ENCODE data around the gene RIPOR3. TPM values are rescaled to one million over a fixed set of nuclear protein-coding genes. Genes with fewer than 3 reads are reported as not detected.

RIPOR3 gene
- polyA plus RNA-seq, 2 of the 4 experiments (the other 2 are of a cell fraction), result 0.03 to 0.06 TPM

- Histone ChIP-seq H3K4me2 (no peak overlapping the region), H3K4me1 (peaks cover 45% of the 10 kb centered on the region), H3K4me3 (no peak overlapping the region), H3K27ac (no peak overlapping the region; a peak in 1 of 6 replicates), H3K9me3 (no peaks in the 10 kb centered on the region)
- CTCF ChIA-PET, result interaction anchor here (1.6 to 14.1 kb wide), 2 partner anchors 11 to 445 kb away, joined by 4 to 171 read pairs; no protein-coding TSS in a partner anchor
- TF ChIP-seq CHD4 (IDR thresholded peaks at IDR 0.05; ENCODE audit: borderline replicate concordance) (no peak), RFX5 (IDR thresholded peaks at IDR 0.05) (no peak), CEBPB (IDR thresholded peaks at IDR 0.05) (no peak), HOXB13 (CRISPR knock-in tag; IDR thresholded peaks at IDR 0.05; ENCODE audit: low read depth) (no peak), ZSCAN20 (CRISPR knock-in tag; IDR thresholded peaks at IDR 0.05) (no peak), HDAC2 (IDR thresholded peaks at IDR 0.05) (no peak), REST (IDR thresholded peaks at IDR 0.05) (no peak), FOSB (CRISPR knock-in tag; IDR thresholded peaks at IDR 0.05) (no peak), TP53 (CRISPR knock-in tag; IDR thresholded peaks at IDR 0.05) (no peak), HOXB5 (CRISPR knock-in tag; IDR thresholded peaks at IDR 0.05) (no peak), JUN (IDR thresholded peaks at IDR 0.05) (no peak), ATOH8 (CRISPR knock-in tag; IDR thresholded peaks at IDR 0.05; ENCODE audit: low read depth) (no peak), CBX2 (IDR thresholded peaks at IDR 0.05; ENCODE audit: borderline replicate concordance, low read depth) (no peak), POLR2A (IDR thresholded peaks at IDR 0.05; ENCODE audit: low read length) (no peak), JUNB (IDR thresholded peaks at IDR 0.05) (no peak)
- FAIRE-seq, result no peak
- POLR2A ChIA-PET, result no interaction called here
- WGBS (ENCODE audit: missing lambda C conversion rate), result 99% methylated on average over 4 of the region's 4 CpGs
- no peak for ATAC-seq
- DNase-seq (ENCODE audit: low read depth in 1 of 2, low spot score in 1 of 2), result no peak
Measured at GRCh38 chr20:50565871-50566270, 125.5 kb downstream of the RIPOR3 start.

- Histone ChIP-seq H3K27ac (no peak overlapping the region), H3K4me1 (peaks cover 47% of the 10 kb centered on the region), H3K4me2 (no peak overlapping the region), H3K4me3 (no peak overlapping the region), H3K9me3 (no peaks in the 10 kb centered on the region)
- no peak for DNase-seq (ENCODE audit: low read depth in 1 of 2, low spot score in 1 of 2)
- no peak for ATAC-seq
- TF ChIP-seq RARB (CRISPR knock-in tag; IDR thresholded peaks at IDR 0.05) (no peak), PHF8 (IDR thresholded peaks at IDR 0.05; ENCODE audit: borderline replicate concordance, low read depth) (no peak), TFCP2L1 (CRISPR knock-in tag; IDR thresholded peaks at IDR 0.05) (no peak), EHMT2 (IDR thresholded peaks at IDR 0.05; ENCODE audit: low read depth) (no peak), MYC (IDR thresholded peaks at IDR 0.05; ENCODE audit: borderline replicate concordance, low read length) (no peak), SREBF2 (IDR thresholded peaks at IDR 0.05) (no peak), JUN (IDR thresholded peaks at IDR 0.05) (no peak), BHLHE40 (IDR thresholded peaks at IDR 0.05; ENCODE audit: low read depth, low read length) (no peak)
- ChIA-PET CTCF (interaction anchor here (1.2 to 14.1 kb wide), 4 partner anchors 12 to 444 kb away, joined by 3 to 171 read pairs (median 4); no protein-coding TSS in a partner anchor), POLR2A (no interaction called here)
- WGBS (ENCODE audit: missing lambda C conversion rate), result 91% methylated on average over 2 of the region's 2 CpGs
- FAIRE-seq, result no peak
Measured at GRCh38 chr20:50565383-50565782, 126.0 kb downstream of the RIPOR3 start.
